Panc1 (cell line): ENCODE results near the gene HIGD2A. TPM values are rescaled to one million over a fixed set of nuclear protein-coding genes. Genes with fewer than 3 reads are reported as not detected.

Experiments
- ATAC-seq: fragments of 200-7000 bp; cut with Tn5 transposase; 2 replicates; pipeline ENCODE4 v1.9.1; 2020; ENCODE audit warnings: mild to moderate bottlenecking, moderate library complexity
- BruUV-seq: library from RNA; stranded (reverse); fragments of 400-500 nt; replicated peaks from 2 replicates; lab custom pipeline; 2021; lab: Mats Ljungman, UMichigan
- CTCF ChIA-PET: fragments of 300-600 bp; sonication (Branson Sonifier 250); formaldehyde crosslinking; loops from one replicate; lab custom pipeline; 2022; ENCODE audit warnings: antibody characterized with exemption; lab: Charles Lee
- POLR2A ChIA-PET: fragments of 300-600 bp; sonication (Branson Sonifier 250); formaldehyde crosslinking; loops from one replicate; lab custom pipeline; 2022; ENCODE audit warnings: antibody characterized with exemption; lab: Charles Lee
- DNase-seq: peaks from one replicate; pipeline ENCODE4 v3.0.0-alpha.2; 2010; ENCODE audit warnings: low read depth, low spot score
- H3K27ac ChIP-seq: 2 replicates; pipeline ENCODE4 v1.5.1; 2011; ENCODE audit warnings: mild to moderate bottlenecking, low read length, inconsistent platforms
- H3K27me3 ChIP-seq: fragments of 200-500 bp; sonication (Bioruptor generic); 2 replicates; pipeline ENCODE4 v1.6.0; 2014; ENCODE audit warnings: low read length, inconsistent platforms; ENCODE audit not compliant: control insufficient read depth, insufficient read depth
- H3K36me3 ChIP-seq: fragments of 200-500 bp; sonication (Bioruptor generic); 2 replicates; pipeline ENCODE4 v1.5.1; 2014; ENCODE audit warnings: inconsistent platforms, mild to moderate bottlenecking, low read length, moderate library complexity; ENCODE audit not compliant: control insufficient read depth, insufficient read depth
- H3K4me1 ChIP-seq: 2 replicates; pipeline ENCODE4 v1.5.1; 2011; ENCODE audit warnings: inconsistent platforms, mild to moderate bottlenecking, low read length, moderate library complexity; ENCODE audit not compliant: control insufficient read depth, insufficient read depth
- H3K4me3 ChIP-seq, 2 experiments: 2 replicates each; pipeline ENCODE4 v1.5.1; 2011 to 2012; ENCODE audit warnings: low read depth in 2 of 2, low read length in 2 of 2, mild to moderate bottlenecking in 2 of 2, inconsistent platforms in 1 of 2, moderate library complexity in 1 of 2
- H3K9me3 ChIP-seq: fragments of 200-500 bp; sonication (Bioruptor generic); 2 replicates; pipeline ENCODE4 v1.5.1; 2014; ENCODE audit warnings: low read depth, mild to moderate bottlenecking, inconsistent platforms, low read length, moderate library complexity; ENCODE audit not compliant: control insufficient read depth, insufficient read depth
- CTCF ChIP-seq: fragments of 450-650 bp; IDR thresholded peaks from 2 replicates; pipeline ENCODE4 v1.5.1; 2017; ENCODE audit warnings: mild to moderate bottlenecking
- POLR2AphosphoS5 ChIP-seq: IDR thresholded peaks from 2 replicates; pipeline ENCODE4 v1.6.1; 2012; ENCODE audit warnings: mild to moderate bottlenecking, low read depth, low read length, moderate library complexity
- SIN3A ChIP-seq: IDR thresholded peaks from 2 replicates; pipeline ENCODE4 v1.6.1; 2012; ENCODE audit warnings: low read depth, mild to moderate bottlenecking, low read length, moderate library complexity, borderline replicate concordance; ENCODE audit not compliant: insufficient read depth
- TCF7L2 ChIP-seq: IDR thresholded peaks from 2 replicates; pipeline ENCODE4 v1.6.1; 2011; ENCODE audit warnings: mild to moderate bottlenecking, low read depth, low read length, inconsistent platforms
- in situ Hi-C: cut with HindIII; loops from 2 replicates; pipeline ENCODE4 v1.10.0; 2016; ENCODE audit warnings: low sequenced_read_pairs, low pct_unique_long_range_greater_than_20kb
- intact Hi-C: fragments of 100-400 bp; cut with micrococcal nuclease; formaldehyde crosslinking; loops from one replicate; pipeline ENCODE4 v1.10.0; 2022; ENCODE audit not compliant: unreplicated experiment
- total RNA-seq: library from RNA; stranded (reverse); gene quantifications from one replicate; pipeline ENCODE4 v1.2.1, GENCODE V29; 2021; ENCODE audit not compliant: unreplicated experiment
- TF ChIP-seq, protein P1 (sequence below), 2 experiments: IDR thresholded peaks; 2 replicates each; pipeline ENCODE4 v1.6.1; 2011 to 2012; ENCODE audit warnings: low read depth in 2 of 2, control low read depth in 1 of 2, low read length in 1 of 2, mild to moderate bottlenecking in 1 of 2, moderate library complexity in 1 of 2; ENCODE audit not compliant: insufficient read depth in 1 of 2

Gene HIGD2A
- total RNA-seq, 1 experiment from 2014 or later = 162 TPM

- CTCF ChIA-PET = interaction anchor here (0.6 to 1.0 kb wide), 2 partner anchors 11 to 210 kb away, joined by 4 to 7 read pairs; no protein-coding TSS in a partner anchor
- Histone ChIP-seq H3K9me3 (no peaks in the 10 kb centered on the region), H3K4me1 (no peaks in the 10 kb centered on the region), H3K27me3 (no peaks in the 10 kb centered on the region), H3K4me3 (no peak overlapping the region), H3K27ac (no peak overlapping the region), H3K36me3 (no peaks in the 10 kb centered on the region)
- BruUV-seq = no TSS peak
- ATAC-seq = no peak
- in situ Hi-C loops = no loop called here
- POLR2A ChIA-PET = no interaction called here
- no peak for DNase-seq
- TF ChIP-seq POLR2AphosphoS5 (no peak), TCF7L2 (no peak), CTCF (no peak), SIN3A (no peak)
- TF ChIP-seq, protein P1, sequence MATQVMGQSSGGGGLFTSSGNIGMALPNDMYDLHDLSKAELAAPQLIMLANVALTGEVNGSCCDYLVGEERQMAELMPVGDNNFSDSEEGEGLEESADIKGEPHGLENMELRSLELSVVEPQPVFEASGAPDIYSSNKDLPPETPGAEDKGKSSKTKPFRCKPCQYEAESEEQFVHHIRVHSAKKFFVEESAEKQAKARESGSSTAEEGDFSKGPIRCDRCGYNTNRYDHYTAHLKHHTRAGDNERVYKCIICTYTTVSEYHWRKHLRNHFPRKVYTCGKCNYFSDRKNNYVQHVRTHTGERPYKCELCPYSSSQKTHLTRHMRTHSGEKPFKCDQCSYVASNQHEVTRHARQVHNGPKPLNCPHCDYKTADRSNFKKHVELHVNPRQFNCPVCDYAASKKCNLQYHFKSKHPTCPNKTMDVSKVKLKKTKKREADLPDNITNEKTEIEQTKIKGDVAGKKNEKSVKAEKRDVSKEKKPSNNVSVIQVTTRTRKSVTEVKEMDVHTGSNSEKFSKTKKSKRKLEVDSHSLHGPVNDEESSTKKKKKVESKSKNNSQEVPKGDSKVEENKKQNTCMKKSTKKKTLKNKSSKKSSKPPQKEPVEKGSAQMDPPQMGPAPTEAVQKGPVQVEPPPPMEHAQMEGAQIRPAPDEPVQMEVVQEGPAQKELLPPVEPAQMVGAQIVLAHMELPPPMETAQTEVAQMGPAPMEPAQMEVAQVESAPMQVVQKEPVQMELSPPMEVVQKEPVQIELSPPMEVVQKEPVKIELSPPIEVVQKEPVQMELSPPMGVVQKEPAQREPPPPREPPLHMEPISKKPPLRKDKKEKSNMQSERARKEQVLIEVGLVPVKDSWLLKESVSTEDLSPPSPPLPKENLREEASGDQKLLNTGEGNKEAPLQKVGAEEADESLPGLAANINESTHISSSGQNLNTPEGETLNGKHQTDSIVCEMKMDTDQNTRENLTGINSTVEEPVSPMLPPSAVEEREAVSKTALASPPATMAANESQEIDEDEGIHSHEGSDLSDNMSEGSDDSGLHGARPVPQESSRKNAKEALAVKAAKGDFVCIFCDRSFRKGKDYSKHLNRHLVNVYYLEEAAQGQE (IDR thresholded peaks at IDR 0.05; ENCODE audit: insufficient read depth in 1 of 2, low read depth in 2 of 2, low read length in 1 of 2) = no peak
- intact Hi-C loops = no loop called here
Measured at GRCh38 chr5:176373100-176373818, 15.3 kb upstream of the HIGD2A start.

DNA sequence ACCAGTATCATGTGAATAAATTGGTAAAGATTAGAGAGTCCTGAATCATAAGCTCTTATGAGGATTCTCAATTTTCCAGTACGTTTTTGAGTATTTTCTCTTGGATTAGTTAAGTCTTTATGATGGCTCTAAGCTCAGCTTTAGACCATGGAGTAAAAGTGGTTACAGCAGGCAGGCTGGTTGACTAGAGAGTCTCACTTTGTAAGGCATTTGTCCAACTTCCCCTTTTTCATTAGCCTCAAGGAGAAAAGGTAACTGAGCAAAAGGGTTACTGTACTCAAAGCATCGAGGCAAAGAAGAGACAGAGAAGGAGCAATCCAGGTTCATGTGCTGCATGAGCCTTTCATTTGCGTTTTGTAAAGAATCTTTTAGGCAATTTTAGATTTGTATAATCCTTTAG, 8.7 kb upstream of the HIGD2A start:
- Histone ChIP-seq H3K27ac (no peak overlapping the region), H3K36me3 (peaks cover 16% of the 10 kb centered on the region), H3K4me1 (no peaks in the 10 kb centered on the region), H3K4me3 (no peak overlapping the region), H3K27me3 (no peaks in the 10 kb centered on the region), H3K9me3 (no peaks in the 10 kb centered on the region)
- intact Hi-C loops = no loop called here
- TF ChIP-seq CTCF (no peak), TCF7L2 (no peak), SIN3A (no peak), POLR2AphosphoS5 (no peak)
- TF ChIP-seq, protein P1 (IDR thresholded peaks at IDR 0.05; ENCODE audit: insufficient read depth in 1 of 2, low read depth in 2 of 2, low read length in 1 of 2) = no peak
- ChIA-PET CTCF (no interaction called here), POLR2A (no interaction called here)
- no peak for ATAC-seq
- BruUV-seq = no TSS peak
- in situ Hi-C loops = no loop called here
- DNase-seq = no peak
